Uterus (tissue), 2 donors: ENCODE results near the gene ABCB6.

Experiments
- POLR2A ChIP-seq, 2 donors: fragments of 450-650 bp; IDR thresholded peaks; one replicate each; pipeline ENCODE4 v1.6.1; 2016; ENCODE audit warnings: antibody characterized with exemption in 2 of 2, mild to moderate bottlenecking in 1 of 2, moderate library complexity in 1 of 2
- TF ChIP-seq, protein P1 (sequence below), 4 experiments: fragments of 200-600 bp in 2 of 4; fragments of 450-650 bp in 2 of 4; sonication (generic) in 2 of 4; IDR thresholded peaks; one replicate each; pipeline ENCODE4 v1.5.1; 2016 to 2019; ENCODE audit warnings: antibody characterized with exemption in 4 of 4, mild to moderate bottlenecking in 2 of 4, moderate library complexity in 1 of 4

DNA sequence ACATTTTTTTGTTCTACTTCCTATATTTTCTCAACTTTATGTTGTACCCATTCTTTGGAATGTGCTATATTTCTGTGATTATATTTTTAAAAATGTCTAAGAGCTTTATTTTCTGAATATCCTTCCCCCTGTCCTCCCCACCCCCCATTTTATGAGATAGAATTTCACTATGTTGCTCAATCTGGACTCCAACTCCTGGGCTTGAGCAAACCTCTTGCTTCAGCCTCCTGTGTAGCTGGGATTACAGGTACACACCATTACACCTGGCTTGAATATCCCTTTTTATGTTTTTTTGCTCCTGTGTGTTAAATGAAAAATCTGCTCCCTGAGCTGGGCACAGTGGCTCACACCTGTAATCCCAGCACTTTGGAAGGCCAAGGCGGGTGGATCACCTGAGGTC lies 21.4 kb downstream of the ABCB6 start:
- TF ChIP-seq, protein P1, sequence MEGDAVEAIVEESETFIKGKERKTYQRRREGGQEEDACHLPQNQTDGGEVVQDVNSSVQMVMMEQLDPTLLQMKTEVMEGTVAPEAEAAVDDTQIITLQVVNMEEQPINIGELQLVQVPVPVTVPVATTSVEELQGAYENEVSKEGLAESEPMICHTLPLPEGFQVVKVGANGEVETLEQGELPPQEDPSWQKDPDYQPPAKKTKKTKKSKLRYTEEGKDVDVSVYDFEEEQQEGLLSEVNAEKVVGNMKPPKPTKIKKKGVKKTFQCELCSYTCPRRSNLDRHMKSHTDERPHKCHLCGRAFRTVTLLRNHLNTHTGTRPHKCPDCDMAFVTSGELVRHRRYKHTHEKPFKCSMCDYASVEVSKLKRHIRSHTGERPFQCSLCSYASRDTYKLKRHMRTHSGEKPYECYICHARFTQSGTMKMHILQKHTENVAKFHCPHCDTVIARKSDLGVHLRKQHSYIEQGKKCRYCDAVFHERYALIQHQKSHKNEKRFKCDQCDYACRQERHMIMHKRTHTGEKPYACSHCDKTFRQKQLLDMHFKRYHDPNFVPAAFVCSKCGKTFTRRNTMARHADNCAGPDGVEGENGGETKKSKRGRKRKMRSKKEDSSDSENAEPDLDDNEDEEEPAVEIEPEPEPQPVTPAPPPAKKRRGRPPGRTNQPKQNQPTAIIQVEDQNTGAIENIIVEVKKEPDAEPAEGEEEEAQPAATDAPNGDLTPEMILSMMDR (IDR thresholded peaks at IDR 0.05): no peak
- no peak for TF ChIP-seq POLR2A (IDR thresholded peaks at IDR 0.05)
